DMS53 treated with DMSO at 0.1 percent for 48 hours (cell line): Measurements from ENCODE around the gene SLN.
"Not testable (repeated sequence)": the region's sequence is repeated elsewhere in the genome, so short reads cannot be mapped to it uniquely, and the experiment has no call there.

ENCODE experiments used
- DNase-seq: peaks from one replicate; lab custom pipeline; 2025; ENCODE audit not compliant: unreplicated experiment; lab: John Stamatoyannopoulos, UW

The SLN gene

DNA sequence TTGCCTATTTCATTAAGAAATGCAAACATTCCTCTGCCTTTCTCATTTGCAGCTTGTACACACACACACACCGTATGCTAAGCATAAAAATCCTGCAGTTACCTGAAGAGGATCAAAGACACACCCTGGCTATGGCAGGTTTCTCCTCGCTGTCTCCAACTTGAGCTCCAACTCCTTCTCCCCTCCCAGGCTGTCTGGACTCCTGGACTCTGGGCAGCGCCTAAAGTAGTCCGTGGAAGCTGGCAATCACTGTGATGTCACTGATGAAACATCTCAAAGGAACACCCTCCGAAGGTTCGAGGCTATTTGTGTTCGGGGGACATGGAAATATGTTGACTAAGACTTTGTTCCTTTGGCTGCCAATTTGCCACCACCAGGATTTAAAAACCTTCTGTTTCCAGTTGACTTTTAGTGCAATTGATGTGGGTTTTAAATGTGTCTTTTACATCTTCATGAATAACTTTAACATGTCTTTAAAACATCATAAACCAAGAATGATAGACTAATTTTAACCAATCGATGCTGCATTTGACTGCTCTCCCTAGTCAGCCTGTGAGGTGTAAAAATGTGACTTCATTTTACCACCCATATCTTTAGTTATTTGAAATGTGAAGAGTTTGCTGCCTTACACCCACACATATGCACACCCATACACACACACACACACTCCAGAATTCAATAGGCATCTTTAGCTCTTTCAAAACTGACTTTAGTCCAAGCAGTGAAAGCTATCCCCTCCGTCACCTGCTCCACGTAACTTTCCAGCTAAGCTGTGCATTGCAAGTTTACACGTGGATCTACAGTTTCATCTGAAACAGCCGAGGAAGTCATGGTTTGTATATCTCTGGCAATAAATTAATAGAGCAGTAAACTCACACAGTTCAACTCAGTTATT, at the start of gene SLN:
Gene SLN, minus strand, starts transcription at position 196 of the 895 bp plus-strand sequence.
- no peak for DNase-seq

DNA sequence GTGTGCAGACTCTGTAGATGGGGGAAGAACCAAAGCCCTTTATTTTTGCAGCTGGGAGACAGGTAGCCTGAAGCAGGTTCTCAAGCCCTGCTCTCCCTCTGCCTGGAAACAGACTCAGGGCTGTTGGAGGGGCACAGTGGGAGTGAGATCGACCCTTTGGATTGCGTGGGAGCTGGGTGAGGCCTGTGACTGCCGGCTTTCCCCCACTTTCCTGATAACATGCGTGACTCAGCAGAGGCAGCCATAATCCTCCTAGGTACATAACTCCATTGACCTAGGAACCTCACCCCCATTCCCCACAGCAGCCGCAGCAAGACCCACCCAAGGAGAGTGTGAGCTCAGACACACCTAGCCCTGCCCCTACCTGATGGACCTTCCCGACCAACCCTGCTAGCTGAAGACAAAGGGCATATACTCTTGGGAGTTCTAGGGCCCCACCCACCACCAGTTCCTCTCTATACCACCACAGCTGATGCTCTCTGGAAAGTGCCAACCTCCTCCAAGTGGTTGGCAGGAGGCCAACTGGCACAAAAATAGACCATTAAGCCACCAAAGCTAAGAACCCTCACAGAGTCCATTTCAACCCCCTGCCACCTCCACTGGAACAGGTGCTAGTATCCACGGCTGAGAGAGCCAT, 47.0 kb upstream of the SLN start:
- not testable (repeated sequence) for DNase-seq

DNA sequence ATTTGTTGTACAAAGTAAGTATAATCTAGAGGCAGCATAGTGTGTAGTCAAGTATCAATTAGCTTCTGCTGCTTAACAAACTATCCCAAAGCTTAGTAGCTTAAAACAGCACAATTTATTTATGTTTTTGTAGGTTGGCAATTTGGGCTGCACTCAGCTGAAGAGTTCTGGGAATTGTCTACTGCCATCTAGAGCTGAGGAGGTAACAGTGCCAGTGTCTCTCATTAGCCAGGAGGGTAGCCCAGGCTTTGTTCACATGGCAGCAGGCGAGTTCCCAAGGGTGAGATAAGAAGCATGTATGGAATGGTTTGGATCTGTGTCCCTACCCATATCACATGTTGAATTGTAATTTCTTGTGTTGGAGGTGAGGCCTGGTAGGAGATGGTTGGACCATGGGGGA, 45.8 kb upstream of the SLN start:
- no peak for DNase-seq

DNA sequence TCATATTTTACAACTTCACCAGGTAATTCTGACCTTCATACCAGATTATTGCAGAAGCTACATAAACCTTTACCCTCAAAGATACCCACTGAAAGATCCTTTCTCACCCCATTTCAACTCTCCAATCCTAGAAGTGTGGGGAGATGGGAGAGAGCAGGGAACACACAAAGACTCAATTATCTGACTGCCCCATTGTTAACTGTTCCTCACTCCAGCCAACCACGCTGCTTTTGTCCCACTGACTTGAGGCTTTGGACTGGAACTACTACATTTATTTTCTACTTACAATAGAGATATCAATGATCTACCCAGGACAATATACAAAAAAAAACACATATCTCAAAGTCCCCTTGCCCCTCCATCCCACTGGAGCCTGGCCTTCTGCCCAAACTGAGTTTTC, 44.7 kb upstream of the SLN start:
- no peak for DNase-seq

DNA sequence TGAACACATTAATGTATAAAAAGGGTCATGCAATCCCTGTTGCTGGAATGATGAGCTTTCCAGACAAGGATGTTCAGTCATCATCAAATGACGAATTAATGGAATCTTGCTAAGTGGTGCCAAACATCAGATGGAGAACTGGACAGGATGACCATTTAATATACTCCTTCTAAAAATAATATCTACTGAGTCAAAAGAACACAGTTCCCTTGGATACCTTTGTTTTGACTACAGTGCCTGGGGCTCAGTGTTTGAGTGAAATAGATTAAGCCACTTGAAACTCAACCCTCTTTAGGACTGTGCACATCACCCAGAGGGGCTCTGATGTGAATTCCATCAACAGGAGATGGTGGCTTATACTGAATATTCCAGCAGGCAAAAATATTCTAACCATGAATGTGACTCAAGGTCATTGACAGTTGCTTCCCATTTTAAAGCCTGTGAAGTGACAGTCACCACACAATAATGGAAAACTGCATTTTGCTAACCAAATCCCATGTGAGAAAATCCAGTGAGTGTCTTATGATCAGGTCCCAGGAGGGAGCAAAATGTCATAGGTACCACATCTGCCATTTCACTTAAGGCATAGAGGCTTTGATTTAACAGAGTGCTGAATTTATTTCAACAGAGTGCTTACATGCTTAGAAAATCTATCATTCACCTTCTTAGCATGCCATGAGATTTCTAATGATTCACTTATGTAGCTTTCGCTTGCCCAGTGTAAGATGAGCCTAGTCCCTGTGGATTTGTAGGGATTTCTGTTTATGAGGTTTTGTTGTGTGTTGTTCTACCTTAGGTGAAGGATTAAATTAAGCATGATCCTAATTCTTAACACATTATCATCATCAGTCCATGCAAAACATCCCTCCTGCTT, 41.3 kb upstream of the SLN start:
- DNase-seq: no peak

DNA sequence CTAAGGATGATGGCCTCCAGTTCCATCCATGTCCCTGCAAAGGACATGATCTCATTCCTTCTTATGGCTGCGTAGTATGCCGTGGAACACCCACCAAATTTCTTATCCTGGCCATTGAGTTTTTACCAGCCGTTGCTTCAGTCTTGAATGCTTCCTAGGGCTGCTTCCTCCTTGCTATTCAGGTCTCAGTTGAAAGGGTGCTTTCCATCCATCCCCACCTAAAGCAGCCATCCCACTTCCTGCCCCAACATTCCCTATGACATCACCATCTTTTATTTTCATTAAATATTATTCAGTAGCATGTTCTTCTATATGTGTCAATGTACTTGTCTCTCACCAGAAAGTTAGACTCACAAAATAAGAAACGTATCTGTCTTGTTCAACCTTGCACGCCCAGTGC, 40.7 kb upstream of the SLN start:
- DNase-seq: no peak

DNA sequence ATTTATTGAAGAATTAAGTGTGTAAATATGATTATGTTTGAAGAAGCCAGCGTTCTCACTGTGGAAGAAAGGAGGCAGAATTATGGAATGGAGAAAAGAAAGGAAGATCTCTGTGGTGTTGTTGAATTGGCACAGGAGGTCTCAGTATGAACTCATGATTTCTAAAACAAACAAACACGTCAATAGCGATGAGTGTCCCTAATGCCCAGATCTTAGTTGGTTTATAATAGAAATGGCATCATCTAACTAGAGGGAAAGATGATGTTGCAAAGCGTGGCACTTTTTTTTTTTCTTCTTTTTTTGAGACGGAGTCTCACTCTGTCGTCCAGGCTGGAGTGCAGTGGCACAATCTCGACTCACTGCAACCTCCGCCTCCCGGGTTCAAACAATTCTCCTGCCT, 39.2 kb upstream of the SLN start:
- no peak for DNase-seq

DNA sequence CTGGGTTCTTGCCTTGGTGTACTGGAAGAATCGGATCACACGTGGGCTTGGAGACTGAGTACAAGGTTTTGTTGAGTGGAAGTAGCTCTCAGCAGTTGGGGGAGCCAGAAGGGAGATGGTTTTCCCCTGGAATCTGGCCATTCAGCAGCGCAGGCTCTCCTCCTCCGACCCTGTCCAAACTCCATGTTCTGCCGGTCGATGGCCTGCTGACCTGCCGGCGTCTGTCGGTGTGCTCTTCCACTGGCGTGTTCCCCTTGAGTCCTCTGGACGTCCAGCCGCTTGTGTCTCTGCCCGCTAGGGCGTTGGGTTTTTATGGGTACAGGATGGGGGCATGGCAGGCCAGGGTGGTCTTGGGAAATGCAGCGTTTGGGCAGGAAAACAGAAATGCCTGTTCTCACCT, 38.5 kb upstream of the SLN start:
- no peak for DNase-seq

DNA sequence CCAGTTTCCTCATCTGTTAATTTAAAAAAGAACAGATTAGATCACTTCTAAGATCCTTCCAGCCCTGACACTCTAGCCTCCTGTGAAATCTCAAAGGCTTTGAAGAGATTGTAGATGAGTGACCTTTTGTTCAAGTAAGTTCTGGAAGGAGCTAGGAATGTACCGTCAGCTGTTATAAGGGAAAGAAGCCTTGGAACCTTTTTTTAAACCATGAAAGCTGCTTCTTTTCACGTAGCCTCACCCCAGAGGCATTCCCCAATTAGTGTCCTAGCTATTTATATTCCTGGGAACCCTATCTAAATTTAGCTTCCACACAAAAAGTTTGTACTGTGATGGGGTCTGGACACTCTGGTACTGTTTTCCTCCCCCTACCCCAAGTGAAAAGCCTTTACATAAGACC, 35.8 kb upstream of the SLN start:
- DNase-seq: no peak

DNA sequence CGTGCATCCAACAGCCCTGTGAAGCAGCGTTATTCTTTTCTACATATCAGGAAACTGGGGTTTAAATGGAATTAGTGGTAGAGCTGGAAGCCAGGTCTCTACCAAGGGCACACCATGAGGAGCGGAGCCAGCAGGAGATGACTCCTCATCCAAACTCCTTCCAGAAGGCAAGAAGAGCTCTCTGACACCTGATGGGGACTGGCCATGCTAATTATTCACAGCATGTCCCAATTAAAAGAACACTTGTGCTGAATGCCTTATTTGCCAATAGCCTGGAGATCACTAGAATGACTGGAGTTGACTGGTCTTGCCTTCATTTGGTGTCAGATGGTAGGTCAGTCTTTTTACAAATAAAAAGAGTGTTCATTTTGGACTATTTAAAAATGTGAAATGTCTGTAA, 32.9 kb upstream of the SLN start:
- DNase-seq: no peak

DNA sequence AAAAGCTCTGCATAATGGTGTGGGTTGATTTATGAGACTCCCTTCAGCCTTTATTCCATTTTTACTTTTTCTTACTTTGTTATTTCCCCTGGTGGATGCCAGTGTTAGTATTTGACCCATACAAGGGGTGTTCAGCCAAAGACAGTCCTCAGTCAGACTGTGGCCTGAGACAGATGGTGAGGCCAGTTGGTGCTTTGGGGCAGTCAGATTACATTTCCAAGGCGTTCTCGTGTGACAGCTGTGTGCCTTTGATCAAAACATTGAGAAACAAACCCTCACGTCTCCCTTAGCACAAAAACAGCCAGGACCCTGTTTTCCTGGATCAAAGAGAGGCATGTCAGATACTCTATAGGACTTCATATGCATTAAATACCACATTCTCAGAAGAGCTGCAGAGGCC, 31.3 kb upstream of the SLN start:
- DNase-seq: no peak

DNA sequence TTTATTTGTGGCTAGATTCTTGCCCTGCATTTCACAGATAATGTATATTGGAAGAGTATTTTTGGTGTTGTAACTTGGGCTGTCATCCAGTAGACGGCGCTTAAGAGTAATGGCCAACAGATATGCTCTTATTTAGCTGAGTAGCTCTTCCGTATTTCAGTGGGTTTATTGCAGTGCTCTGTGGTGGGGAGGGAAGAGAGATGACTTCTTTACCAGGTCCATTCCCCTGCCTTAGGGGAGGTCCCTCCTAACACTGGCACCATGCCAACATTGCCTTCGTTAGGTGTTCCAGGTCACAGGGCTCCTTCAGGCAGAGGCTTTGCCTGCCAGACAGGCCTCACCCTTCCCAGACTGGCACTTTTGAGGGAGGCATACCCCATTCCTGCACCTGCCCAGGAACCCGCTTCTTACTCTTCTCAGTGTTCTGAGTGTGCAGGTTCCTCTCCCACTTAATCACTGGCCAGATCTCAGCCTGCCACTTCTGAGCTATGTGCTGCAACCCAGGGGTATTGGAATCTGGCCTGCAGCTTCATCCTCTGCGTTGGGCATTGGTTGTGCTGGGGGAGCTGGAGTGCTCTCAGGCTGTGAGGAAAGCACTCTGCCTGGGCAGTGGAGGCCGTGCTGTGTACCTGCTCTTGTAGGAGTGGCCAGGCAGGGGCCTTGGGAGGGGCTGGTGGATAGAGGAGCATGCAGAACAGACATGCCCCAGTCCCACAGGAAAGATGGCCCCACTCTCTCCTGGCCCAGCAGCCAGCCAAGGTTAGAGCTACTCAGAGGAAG, 29.4 kb upstream of the SLN start:
- DNase-seq: no peak

DNA sequence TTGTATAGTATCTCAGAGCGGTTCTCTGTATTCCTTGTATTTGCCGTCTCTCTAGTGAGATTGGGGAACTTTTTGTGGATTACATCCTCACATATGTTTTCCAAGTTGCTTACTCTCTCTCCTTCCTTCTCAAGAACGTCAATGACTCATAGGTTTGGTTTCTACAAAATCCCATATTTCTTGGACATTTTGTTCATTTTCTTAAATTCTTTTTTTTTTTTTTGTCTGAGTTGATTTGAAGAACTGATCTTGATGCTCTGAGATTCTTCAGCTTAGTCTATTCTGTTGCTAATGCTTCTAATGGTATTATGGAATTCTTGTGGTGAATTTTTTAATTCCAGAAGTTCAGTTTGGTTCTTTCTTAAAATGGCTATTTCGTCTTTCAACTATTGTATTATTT, 28.4 kb upstream of the SLN start:
- no peak for DNase-seq

DNA sequence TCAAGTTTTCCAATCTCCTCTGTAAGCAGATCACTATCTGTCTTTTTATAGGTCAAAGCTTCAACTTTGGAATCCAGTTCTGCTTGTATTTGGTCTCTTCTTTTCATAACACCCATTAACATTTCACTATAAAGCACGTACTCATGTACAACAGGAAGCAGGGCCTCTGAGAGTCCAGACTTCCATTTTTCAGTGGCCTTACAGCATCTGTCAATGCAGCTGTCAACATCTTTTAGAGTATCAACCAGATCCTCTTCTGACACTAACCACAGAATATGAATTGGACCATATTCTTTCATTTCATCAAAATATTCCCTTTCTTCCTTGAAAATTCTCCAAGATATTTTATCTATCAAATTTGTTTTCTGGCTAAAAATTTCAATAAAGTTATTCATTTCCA, 24.7 kb upstream of the SLN start:
- DNase-seq: no peak

DNA sequence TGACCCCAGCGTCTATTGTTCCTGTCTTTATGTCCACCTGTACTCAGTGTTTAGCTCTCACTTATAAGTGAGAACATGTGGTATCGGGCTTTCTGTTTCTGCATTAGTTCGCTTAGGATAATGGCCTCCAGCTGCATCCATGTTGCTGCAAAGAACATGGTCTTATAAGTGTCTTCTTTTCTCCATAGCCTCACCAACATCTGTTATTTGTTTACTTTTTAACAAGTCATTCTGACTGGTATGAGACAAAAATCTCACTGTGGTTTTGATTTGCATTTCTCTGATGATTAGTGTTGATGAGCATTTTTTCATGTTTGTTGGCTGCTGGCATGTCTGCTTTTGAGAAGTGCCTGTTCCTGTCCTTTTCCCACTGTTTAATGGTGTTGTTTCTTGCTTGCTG, 21.7 kb upstream of the SLN start:
- DNase-seq: no peak

DNA sequence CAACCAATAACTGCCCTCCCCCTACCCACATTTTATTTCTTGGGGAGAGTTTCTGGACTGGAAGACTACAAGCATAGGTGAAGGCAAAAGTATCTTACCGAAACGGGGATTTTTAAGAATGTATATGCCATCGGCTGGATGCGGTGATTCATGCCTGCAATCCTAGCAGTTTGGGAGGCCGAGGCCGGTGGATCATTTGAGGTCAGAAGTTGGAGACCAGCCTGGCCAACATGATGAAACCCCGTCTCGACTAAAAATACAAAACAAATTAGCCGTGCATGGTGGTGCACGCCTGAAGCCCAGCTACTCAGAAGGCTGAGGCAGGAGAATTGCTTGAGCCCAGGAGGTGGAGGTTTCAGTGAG, 20.8 kb upstream of the SLN start:
- DNase-seq: no peak

DNA sequence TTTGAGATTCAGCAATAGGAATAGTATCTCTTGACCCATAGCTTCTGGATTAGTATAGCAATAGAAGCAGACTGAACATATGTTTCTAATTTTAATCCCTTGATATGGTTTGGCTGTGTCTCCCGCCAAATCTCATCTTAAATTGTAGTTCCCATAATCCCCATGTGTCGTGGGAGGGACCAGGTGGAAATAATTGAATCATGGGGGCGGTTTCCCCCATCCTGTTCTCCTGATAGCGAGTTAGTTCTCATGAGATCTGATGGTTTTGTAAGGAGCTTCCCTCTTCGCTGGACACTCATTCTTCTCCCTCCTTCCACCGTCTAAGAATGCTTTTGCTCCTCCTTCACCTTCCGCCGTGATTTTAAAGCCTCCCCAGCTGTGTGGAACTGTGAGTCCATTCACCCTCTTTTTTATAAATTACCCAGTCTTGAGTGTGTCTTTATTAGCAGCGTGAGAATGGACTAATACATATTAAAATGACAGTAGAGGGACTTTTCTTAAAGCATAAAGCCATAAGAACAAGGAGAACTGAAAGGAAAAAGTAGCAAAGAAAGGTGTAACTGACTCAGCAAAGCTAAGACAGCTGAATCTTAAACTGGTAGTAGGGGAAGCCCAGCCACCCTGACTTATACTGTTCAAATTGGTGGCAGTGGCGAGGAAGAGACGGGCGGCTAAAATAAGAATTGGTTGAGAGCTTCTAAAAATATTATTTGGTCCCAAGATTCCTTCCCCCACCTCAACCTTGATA, 20.3 kb upstream of the SLN start:
- DNase-seq: no peak

DNA sequence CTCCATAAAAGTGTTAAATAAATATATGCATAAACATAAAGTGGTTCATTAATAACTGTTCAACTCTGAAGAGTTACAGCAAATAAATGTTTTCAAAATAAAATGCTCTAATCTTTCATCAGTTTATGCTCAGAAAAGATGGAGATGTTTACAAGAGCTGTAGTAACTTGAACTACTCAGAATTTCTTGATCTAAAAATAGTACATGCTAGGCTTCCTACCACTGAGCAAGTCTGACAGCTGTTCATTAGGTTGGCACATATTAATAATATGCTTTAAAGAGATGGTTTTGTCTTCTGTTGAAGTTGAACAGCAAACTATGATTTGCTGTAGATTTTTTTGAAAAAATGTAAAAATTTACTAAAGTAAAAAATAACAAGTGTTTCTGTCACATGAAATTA, 10.8 kb upstream of the SLN start:
- DNase-seq: no peak

DNA sequence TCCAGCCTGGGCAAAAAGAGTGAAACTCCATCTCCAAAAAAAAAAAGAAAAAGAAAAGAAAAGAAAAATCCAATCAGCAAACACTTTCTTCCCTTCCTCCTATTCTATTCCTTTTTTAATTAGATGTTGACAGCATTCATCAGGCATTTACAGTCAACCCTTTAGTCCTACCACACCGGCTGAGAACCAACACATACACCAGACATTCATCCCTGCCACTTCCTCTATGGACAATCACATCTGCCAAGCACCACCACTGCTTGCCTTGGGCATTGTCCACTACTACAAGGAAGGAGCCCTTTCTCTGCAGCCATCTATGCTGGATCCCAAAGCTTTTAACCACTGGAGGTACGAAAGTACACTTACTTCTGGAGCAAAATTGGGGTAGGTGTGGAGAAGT, 9.4 kb upstream of the SLN start:
- no peak for DNase-seq

DNA sequence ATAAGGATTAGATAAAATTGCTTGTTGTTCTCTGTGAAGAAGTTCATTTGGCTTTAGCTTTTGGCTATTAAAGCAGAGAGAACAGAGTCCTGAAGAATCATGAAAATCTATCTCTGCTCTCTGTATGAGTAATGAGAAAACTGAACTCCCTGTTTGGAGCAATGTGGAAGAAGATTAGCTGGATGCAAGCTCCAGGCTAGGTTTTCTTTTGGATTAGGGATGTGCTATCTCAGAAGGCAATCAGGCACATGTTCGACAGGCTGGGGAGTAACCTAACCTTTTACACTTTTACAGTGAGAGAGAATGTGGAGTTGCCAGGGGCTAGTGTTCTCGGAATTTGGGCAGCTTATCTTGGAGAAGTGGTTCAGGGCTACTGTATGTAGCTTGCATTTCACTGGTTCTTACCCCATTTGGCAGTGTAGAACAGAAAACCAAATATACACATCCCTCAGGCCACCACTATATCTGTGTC, 8.5 kb upstream of the SLN start:
- DNase-seq: no peak
